B cell (primary cell): ENCODE results near the gene IL4R. TPM values are rescaled to one million over a fixed set of nuclear protein-coding genes. Genes with fewer than 3 reads are reported as not detected.

Experiments used
- ATAC-seq: fragments of 200-7000 bp; cut with Tn5 transposase; one replicate; pipeline ENCODE4 v1.10.0; 2021; ENCODE audit warnings: low read depth, mild to moderate bottlenecking, moderate number of reproducible peaks, moderate library complexity
- CTCF ChIA-PET: fragments of 350-600 bp; sonication (Branson Sonifier 250); formaldehyde crosslinking; loops from one replicate; lab custom pipeline; 2021; ENCODE audit warnings: antibody characterized with exemption, inconsistent platforms; lab: Charles Lee
- POLR2A ChIA-PET: fragments of 350-600 bp; sonication (Branson Sonifier 250); formaldehyde crosslinking; loops from one replicate; lab custom pipeline; 2021; ENCODE audit warnings: antibody characterized with exemption; lab: Charles Lee
- DNase-seq: peaks from one replicate; pipeline ENCODE4 v3.0.0; 2013
- H2AFZ ChIP-seq: 2 replicates; pipeline ENCODE4 v1.6.1; 2012; ENCODE audit warnings: mild to moderate bottlenecking, low read depth, low read length; ENCODE audit not compliant: insufficient read depth, poor library complexity, severe bottlenecking
- H3K27ac ChIP-seq, 2 donors: 1 replicate in 1 of 2; 2 replicates in 1 of 2; pipeline ENCODE4 v1.5.1; 2012 to 2013; ENCODE audit warnings: low read length in 2 of 2, mild to moderate bottlenecking in 2 of 2, moderate library complexity in 1 of 2
- H3K27me3 ChIP-seq, 4 experiments: fragments of 200-600 bp in 1 of 4; sonication (generic) in 1 of 4; replicated peaks in 1 of 4; 1 replicate in 2 of 4; 2 replicates in 2 of 4; pipeline versions ENCODE4 v1.6.1 to v1.7.0; 2013 to 2016; ENCODE audit warnings: low read length in 3 of 4, mild to moderate bottlenecking in 2 of 4, mixed read lengths in 1 of 4, moderate library complexity in 1 of 4; ENCODE audit not compliant: insufficient read depth in 4 of 4, control insufficient read depth in 3 of 4; ENCODE audit errors: control extremely low read depth in 1 of 4
- H3K36me3 ChIP-seq, 2 experiments: replicated peaks in 1 of 2; 1 replicate in 1 of 2; 2 replicates in 1 of 2; pipeline versions ENCODE4 v1.6.1 to v1.7.1; 2013; ENCODE audit warnings: low read length in 1 of 2; ENCODE audit not compliant: insufficient read depth in 2 of 2, control insufficient read depth in 1 of 2; ENCODE audit errors: control extremely low read depth in 1 of 2, extremely low read depth in 1 of 2
- H3K4me1 ChIP-seq, 2 donors: fragments of 200-600 bp in 1 of 2; sonication (generic) in 1 of 2; 1 replicate in 1 of 2; 2 replicates in 1 of 2; pipeline versions ENCODE4 v1.5.1 to v1.6.1; 2013 to 2017; ENCODE audit warnings: low read length in 2 of 2; ENCODE audit not compliant: control insufficient read depth in 2 of 2, insufficient read depth in 2 of 2
- H3K4me2 ChIP-seq: replicated peaks from 2 replicates; pipeline ENCODE3; 2012; ENCODE audit warnings: mild to moderate bottlenecking, low read depth, low read length; ENCODE audit not compliant: poor library complexity, severe bottlenecking
- H3K4me3 ChIP-seq, 5 experiments: fragments of 200-600 bp in 1 of 5; sonication (generic) in 1 of 5; 1 replicate in 3 of 5; 2 replicates in 2 of 5; pipeline versions ENCODE4 v1.5.1 to v1.7.0; 2011 to 2016; ENCODE audit warnings: low read length in 4 of 5, mild to moderate bottlenecking in 4 of 5, low read depth in 2 of 5, control low read depth in 1 of 5, moderate library complexity in 1 of 5; ENCODE audit not compliant: insufficient read depth in 1 of 5; ENCODE audit errors: control extremely low read depth in 1 of 5, extremely low read depth in 1 of 5
- H3K79me2 ChIP-seq: fragments of 200-600 bp; sonication (generic); one replicate; pipeline ENCODE4 v1.6.0; 2016; ENCODE audit warnings: low read length; ENCODE audit not compliant: control insufficient read depth, insufficient read depth
- H3K9ac ChIP-seq: fragments of 200-600 bp; sonication (generic); 2 replicates; pipeline ENCODE4 v1.6.1; 2017; ENCODE audit warnings: mild to moderate bottlenecking, low read length, moderate library complexity
- H3K9me3 ChIP-seq, 3 donors: one replicate each; pipeline versions ENCODE4 v1.6.1 to v1.7.1; 2013; ENCODE audit warnings: low read length in 2 of 3; ENCODE audit not compliant: control insufficient read depth in 2 of 3, insufficient read depth in 1 of 3; ENCODE audit errors: control extremely low read depth in 1 of 3
- H4K20me1 ChIP-seq: 2 replicates; pipeline ENCODE4 v1.6.0; 2012; ENCODE audit warnings: mild to moderate bottlenecking, low read length; ENCODE audit not compliant: insufficient read depth, control insufficient read depth, poor library complexity, severe bottlenecking
- H3K27ac Mint-ChIP-seq: one replicate; pipeline ENCODE4 v1.8.0; 2021; ENCODE audit warnings: mixed read lengths
- H3K27me3 Mint-ChIP-seq: one replicate; pipeline ENCODE4 v1.8.0; 2021; ENCODE audit warnings: mixed read lengths
- H3K4me1 Mint-ChIP-seq: one replicate; pipeline ENCODE4 v1.8.0; 2021; ENCODE audit warnings: mixed read lengths
- H3K4me3 Mint-ChIP-seq: one replicate; pipeline ENCODE4 v1.8.0; 2021; ENCODE audit warnings: mixed read lengths
- H3K9me3 Mint-ChIP-seq: one replicate; pipeline ENCODE4 v1.8.0; 2022; ENCODE audit warnings: mixed read lengths; ENCODE audit not compliant: insufficient read depth
- EZH2 ChIP-seq: IDR thresholded peaks from 2 replicates; pipeline ENCODE4 v1.6.1; 2012; ENCODE audit warnings: borderline replicate concordance, low read depth, mild to moderate bottlenecking, moderate library complexity, low read length; ENCODE audit not compliant: insufficient read depth, poor library complexity, severe bottlenecking
- WGBS: methylation state at CpG from one replicate; pipeline ENCODE4 v1.1.5; 2013; ENCODE audit warnings: missing lambda C conversion rate; ENCODE audit not compliant: insufficient coverage; 5-methylcytosine and 5-hydroxymethylcytosine counted together
- intact Hi-C: fragments of 100-400 bp; cut with micrococcal nuclease; formaldehyde crosslinking; loops from one replicate; pipeline ENCODE4 v1.10.0; 2022
- polyA plus RNA-seq: library from polyadenylated mRNA; depleted of rRNA; stranded (reverse); fragments of >200 nt; gene quantifications from 2 replicates; pipeline ENCODE4 v1.2.3, GENCODE V29; 2012
- total RNA-seq, 2 donors: library from RNA; stranded (reverse); fragments of 120-200 nt in 1 of 2; gene quantifications; 1 replicate in 1 of 2; 2 replicates in 1 of 2; pipeline versions ENCODE4 v1.2.3 to v1.2.4, GENCODE V29; 2013 to 2022
- TF ChIP-seq, protein P1 (sequence below): fragments of 200-600 bp; IDR thresholded peaks from one replicate; pipeline ENCODE4 v1.8.0; 2022; ENCODE audit warnings: antibody characterized with exemption, mild to moderate bottlenecking

The IL4R gene
- total and polyA plus RNA-seq, 2 donors (not counting 1 experiment from before 2014, with no cell fraction given), result 311 to 966 TPM

DNA sequence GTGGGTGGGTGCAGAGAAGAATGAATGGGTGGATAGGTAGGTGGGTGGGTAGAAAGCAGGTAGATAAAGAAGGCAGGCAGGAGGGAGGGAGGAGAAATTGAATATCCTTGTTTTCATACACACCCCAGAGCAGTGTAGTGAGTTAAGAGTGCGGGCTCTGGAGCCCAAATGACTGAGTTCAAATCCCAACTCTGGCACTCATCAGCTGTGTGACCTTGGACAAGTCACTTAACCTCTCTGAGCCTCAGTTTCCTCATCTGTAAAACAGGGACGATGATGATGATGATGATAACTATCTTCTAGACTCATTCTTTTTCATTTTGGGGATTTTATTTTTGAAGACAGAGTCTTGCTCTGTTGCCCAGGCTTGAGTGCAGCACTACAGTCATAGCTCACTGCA lies 86.2 kb downstream of the IL4R start:
- no peak overlapping the region for H3K4me3 ChIP-seq
- H3K4me3 Mint-ChIP-seq, result no peak overlapping the region
- DNase-seq, result no peak
- H3K9me3 Mint-ChIP-seq, result peaks cover 5% of the 10 kb centered on the region
- no peaks in the 10 kb centered on the region for H3K27me3 Mint-ChIP-seq
- WGBS, result no CpG with 5 or more reads among the region's 2 CpGs
- H4K20me1 ChIP-seq, result peaks cover 15% of the 10 kb centered on the region
- H2AFZ ChIP-seq, result no peak overlapping the region
- H3K4me2 ChIP-seq, result peak overlapping the region; percentile 80
- peaks cover 66 to 80% of the 10 kb centered on the region in 2 donors for H3K4me1 ChIP-seq
- ChIA-PET POLR2A (interaction anchor here (0.6 to 3.9 kb wide), 4 partner anchors 21 to 51 kb away, joined by 3 to 20 read pairs (median 8); no protein-coding TSS in a partner anchor), CTCF (interaction anchor here (0.9 to 3.4 kb wide), 9 partner anchors 8 to 166 kb away, joined by 3 to 20 read pairs (median 7); no protein-coding TSS in a partner anchor)
- peaks cover 0 to 7% of the 10 kb centered on the region in 2 experiments for H3K36me3 ChIP-seq
- H3K4me1 Mint-ChIP-seq, result peaks cover 76% of the 10 kb centered on the region
- TF ChIP-seq, protein P1, sequence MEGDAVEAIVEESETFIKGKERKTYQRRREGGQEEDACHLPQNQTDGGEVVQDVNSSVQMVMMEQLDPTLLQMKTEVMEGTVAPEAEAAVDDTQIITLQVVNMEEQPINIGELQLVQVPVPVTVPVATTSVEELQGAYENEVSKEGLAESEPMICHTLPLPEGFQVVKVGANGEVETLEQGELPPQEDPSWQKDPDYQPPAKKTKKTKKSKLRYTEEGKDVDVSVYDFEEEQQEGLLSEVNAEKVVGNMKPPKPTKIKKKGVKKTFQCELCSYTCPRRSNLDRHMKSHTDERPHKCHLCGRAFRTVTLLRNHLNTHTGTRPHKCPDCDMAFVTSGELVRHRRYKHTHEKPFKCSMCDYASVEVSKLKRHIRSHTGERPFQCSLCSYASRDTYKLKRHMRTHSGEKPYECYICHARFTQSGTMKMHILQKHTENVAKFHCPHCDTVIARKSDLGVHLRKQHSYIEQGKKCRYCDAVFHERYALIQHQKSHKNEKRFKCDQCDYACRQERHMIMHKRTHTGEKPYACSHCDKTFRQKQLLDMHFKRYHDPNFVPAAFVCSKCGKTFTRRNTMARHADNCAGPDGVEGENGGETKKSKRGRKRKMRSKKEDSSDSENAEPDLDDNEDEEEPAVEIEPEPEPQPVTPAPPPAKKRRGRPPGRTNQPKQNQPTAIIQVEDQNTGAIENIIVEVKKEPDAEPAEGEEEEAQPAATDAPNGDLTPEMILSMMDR, result no peak
- no peak for TF ChIP-seq EZH2
- H3K27me3 ChIP-seq, result no peaks in the 10 kb centered on the region
- H3K27ac ChIP-seq, result peak overlapping the region; percentile 82 to 96
- H3K9me3 ChIP-seq, result peaks cover 4 to 19% (median 17%) of the 10 kb centered on the region in 3 donors
- H3K9ac ChIP-seq, result no peak overlapping the region
- H3K27ac Mint-ChIP-seq, result peak overlapping the region; percentile 89
- ATAC-seq, result no peak
- intact Hi-C loops, result loop anchor here (1.0 to 10.0 kb wide), 5 partner anchors 26 to 742 kb away; partner anchors contain the start of genes IL4R and KDM8
- peaks cover 29% of the 10 kb centered on the region for H3K79me2 ChIP-seq
